HEK293 (cell line): ENCODE results near the gene FAM83F.
A peak's percentile ranks its signal among the peaks of the same experiment; 100 is the strongest.

ENCODE experiments used
- GLIS2 ChIP-seq: fragments of 450-650 bp; formaldehyde crosslinking; IDR thresholded peaks from 2 replicates; pipeline ENCODE4 v1.5.1; 2016; ENCODE audit warnings: missing biosample characterization, missing genetic modification characterization
- KLF8 ChIP-seq: fragments of 450-650 bp; formaldehyde crosslinking; IDR thresholded peaks from 2 replicates; pipeline ENCODE4 v1.5.1; 2016; ENCODE audit warnings: missing biosample characterization, missing genetic modification characterization
- SP2 ChIP-seq: fragments of 450-650 bp; formaldehyde crosslinking; IDR thresholded peaks from 2 replicates; pipeline ENCODE4 v1.5.1; 2016; ENCODE audit warnings: missing biosample characterization, missing genetic modification characterization
- SP7 ChIP-seq: fragments of 450-650 bp; formaldehyde crosslinking; IDR thresholded peaks from 2 replicates; pipeline ENCODE4 v1.5.1; 2016; ENCODE audit warnings: missing biosample characterization, missing genetic modification characterization
- YY1 ChIP-seq: fragments of 450-650 bp; formaldehyde crosslinking; IDR thresholded peaks from 2 replicates; pipeline ENCODE4 v1.5.1; 2018; ENCODE audit warnings: missing biosample characterization, missing genetic modification characterization
- ZBTB49 ChIP-seq: fragments of 450-650 bp; formaldehyde crosslinking; IDR thresholded peaks from 2 replicates; pipeline ENCODE4 v1.5.1; 2016; ENCODE audit warnings: missing biosample characterization, missing genetic modification characterization, low read depth
- ZFHX2 ChIP-seq: fragments of 450-650 bp; formaldehyde crosslinking; conservative IDR thresholded peaks from 2 replicates; pipeline ENCODE4 v1.5.1; 2016; ENCODE audit warnings: missing biosample characterization, missing genetic modification characterization
- ZFP69B ChIP-seq: fragments of 450-650 bp; formaldehyde crosslinking; IDR thresholded peaks from 2 replicates; pipeline ENCODE4 v1.5.1; 2016; ENCODE audit warnings: missing biosample characterization, missing genetic modification characterization
- ZNF140 ChIP-seq: fragments of 450-650 bp; formaldehyde crosslinking; IDR thresholded peaks from 2 replicates; pipeline ENCODE4 v1.5.1; 2016; ENCODE audit warnings: missing biosample characterization, missing genetic modification characterization
- ZNF335 ChIP-seq: fragments of 450-650 bp; formaldehyde crosslinking; conservative IDR thresholded peaks from 2 replicates; pipeline ENCODE4 v1.5.1; 2016; ENCODE audit warnings: missing biosample characterization, missing genetic modification characterization
- ZNF341 ChIP-seq: fragments of 450-650 bp; formaldehyde crosslinking; IDR thresholded peaks from 2 replicates; pipeline ENCODE4; 2016; ENCODE audit warnings: low read depth, missing biosample characterization, missing genetic modification characterization
- ZNF391 ChIP-seq: fragments of 450-650 bp; formaldehyde crosslinking; IDR thresholded peaks from 2 replicates; pipeline ENCODE4 v1.5.1; 2016; ENCODE audit warnings: low read depth, missing biosample characterization, missing genetic modification characterization, borderline replicate concordance
- ZNF660 ChIP-seq: fragments of 450-650 bp; IDR thresholded peaks from 2 replicates; pipeline ENCODE4 v1.5.1; 2018; ENCODE audit warnings: missing biosample characterization, mild to moderate bottlenecking, missing genetic modification characterization
- ZNF76 ChIP-seq: fragments of 450-650 bp; formaldehyde crosslinking; IDR thresholded peaks from 2 replicates; pipeline ENCODE4; 2016; ENCODE audit warnings: low read depth, missing biosample characterization, missing genetic modification characterization, borderline replicate concordance
- ZNF777 ChIP-seq: fragments of 450-650 bp; formaldehyde crosslinking; IDR thresholded peaks from 2 replicates; pipeline ENCODE4 v1.5.1; 2017; ENCODE audit warnings: missing biosample characterization, missing genetic modification characterization, borderline replicate concordance
- TF ChIP-seq, protein P1 (sequence below): fragments of 450-650 bp; formaldehyde crosslinking; IDR thresholded peaks from 2 replicates; pipeline ENCODE4 v1.5.1; 2016; ENCODE audit warnings: missing biosample characterization, missing genetic modification characterization
- TF ChIP-seq, protein P2 (sequence below): fragments of 450-650 bp; formaldehyde crosslinking; IDR thresholded peaks from 2 replicates; pipeline ENCODE4 v1.5.1; 2017; ENCODE audit warnings: missing biosample characterization, mild to moderate bottlenecking, missing genetic modification characterization, moderate library complexity
- TF ChIP-seq, protein P3 (sequence below): IDR thresholded peaks from 2 replicates; pipeline ENCODE4 v1.6.1; 2011; ENCODE audit warnings: mild to moderate bottlenecking, low read depth, low read length, borderline replicate concordance
- TF ChIP-seq, protein P4 (sequence below): fragments of 450-650 bp; formaldehyde crosslinking; IDR thresholded peaks from 2 replicates; pipeline ENCODE4 v1.5.1; 2017; ENCODE audit warnings: missing biosample characterization, missing genetic modification characterization
- TF ChIP-seq, protein P5 (sequence below): sonication (generic); formaldehyde crosslinking; IDR thresholded peaks from 2 replicates; pipeline ENCODE4 v1.8.1; 2022; ENCODE audit warnings: mild to moderate bottlenecking, moderate library complexity, missing genetic modification reagents

FAM83F gene

DNA sequence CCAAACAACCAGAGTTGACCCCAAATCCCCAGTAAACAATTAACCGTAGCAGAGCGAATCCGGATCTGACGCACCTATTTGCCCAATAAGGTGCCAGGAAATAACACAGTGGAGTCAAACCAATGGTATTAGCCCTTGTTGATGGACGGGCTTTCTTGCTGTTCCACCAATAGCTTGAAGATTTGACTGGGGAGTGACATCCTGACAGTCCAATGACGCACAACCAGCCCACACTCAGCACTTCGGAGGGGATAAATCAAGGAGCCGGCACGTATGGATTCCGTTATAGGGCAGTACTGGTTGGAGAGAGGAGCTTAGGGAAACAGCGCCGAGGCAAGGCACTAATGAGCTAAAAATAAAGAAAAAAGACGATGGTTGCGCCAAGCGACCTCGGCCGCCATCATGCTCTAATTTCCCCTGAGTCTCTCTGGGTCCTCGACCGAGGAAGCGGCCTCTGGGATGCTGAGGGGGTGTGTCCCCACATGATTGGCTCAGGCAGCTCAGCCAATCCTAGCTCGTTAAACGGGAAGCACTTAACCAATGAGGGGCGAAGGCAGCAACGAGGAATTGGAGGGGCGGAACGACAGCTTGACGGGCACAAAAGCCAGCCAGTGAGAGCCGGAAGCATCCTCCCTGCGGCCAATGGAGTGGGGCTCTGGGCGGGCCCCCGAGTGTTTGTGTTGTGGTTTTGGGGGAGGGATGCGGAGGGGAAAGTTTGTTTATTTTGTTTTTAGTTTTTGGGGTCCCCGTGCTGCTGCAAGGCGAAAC is 49.5 kb downstream of the FAM83F start (continued):
- TF ChIP-seq, protein P1, sequence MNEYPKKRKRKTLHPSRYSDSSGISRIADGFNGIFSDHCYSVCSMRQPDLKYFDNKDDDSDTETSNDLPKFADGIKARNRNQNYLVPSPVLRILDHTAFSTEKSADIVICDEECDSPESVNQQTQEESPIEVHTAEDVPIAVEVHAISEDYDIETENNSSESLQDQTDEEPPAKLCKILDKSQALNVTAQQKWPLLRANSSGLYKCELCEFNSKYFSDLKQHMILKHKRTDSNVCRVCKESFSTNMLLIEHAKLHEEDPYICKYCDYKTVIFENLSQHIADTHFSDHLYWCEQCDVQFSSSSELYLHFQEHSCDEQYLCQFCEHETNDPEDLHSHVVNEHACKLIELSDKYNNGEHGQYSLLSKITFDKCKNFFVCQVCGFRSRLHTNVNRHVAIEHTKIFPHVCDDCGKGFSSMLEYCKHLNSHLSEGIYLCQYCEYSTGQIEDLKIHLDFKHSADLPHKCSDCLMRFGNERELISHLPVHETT (tag by site-specific recombination), result peak; percentile 45; the same call in 1 of the 2 replicates
- TF ChIP-seq ZFP69B (tag by site-specific recombination) (0 out of 2 replicates have a peak, but pooled peaks have one; percentile 5), KLF8 (tag by site-specific recombination) (peak; percentile 43; the same call in 1 of the 2 replicates), ZBTB49 (no peak), ZFHX2 (tag by site-specific recombination) (peak; percentile 59; the same call in 1 of the 2 replicates), ZNF777 (no peak), ZNF391 (tag by site-specific recombination) (no peak), GLIS2 (tag by site-specific recombination) (peak; percentile 39; the same call in 1 of the 2 replicates), ZNF140 (tag by site-specific recombination) (no peak), YY1 (tag by site-specific recombination) (peak; percentile 75), ZNF335 (peak; percentile 95), ZNF76 (tag by site-specific recombination) (peak; percentile 93), SP2 (tag by site-specific recombination) (peak; percentile 99), ZNF660 (tag by site-specific recombination) (0 out of 2 replicates have a peak, but pooled peaks have one; percentile 9), SP7 (tag by site-specific recombination) (peak; percentile 57; the same call in 1 of the 2 replicates), ZNF341 (tag by site-specific recombination) (peak; percentile 39; the same call in 1 of the 2 replicates)
- TF ChIP-seq, protein P2, sequence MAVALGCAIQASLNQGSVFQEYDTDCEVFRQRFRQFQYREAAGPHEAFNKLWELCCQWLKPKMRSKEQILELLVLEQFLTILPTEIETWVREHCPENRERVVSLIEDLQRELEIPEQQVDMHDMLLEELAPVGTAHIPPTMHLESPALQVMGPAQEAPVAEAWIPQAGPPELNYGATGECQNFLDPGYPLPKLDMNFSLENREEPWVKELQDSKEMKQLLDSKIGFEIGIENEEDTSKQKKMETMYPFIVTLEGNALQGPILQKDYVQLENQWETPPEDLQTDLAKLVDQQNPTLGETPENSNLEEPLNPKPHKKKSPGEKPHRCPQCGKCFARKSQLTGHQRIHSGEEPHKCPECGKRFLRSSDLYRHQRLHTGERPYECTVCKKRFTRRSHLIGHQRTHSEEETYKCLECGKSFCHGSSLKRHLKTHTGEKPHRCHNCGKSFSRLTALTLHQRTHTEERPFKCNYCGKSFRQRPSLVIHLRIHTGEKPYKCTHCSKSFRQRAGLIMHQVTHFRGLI (tag by site-specific recombination), result no peak
- TF ChIP-seq, protein P3, sequence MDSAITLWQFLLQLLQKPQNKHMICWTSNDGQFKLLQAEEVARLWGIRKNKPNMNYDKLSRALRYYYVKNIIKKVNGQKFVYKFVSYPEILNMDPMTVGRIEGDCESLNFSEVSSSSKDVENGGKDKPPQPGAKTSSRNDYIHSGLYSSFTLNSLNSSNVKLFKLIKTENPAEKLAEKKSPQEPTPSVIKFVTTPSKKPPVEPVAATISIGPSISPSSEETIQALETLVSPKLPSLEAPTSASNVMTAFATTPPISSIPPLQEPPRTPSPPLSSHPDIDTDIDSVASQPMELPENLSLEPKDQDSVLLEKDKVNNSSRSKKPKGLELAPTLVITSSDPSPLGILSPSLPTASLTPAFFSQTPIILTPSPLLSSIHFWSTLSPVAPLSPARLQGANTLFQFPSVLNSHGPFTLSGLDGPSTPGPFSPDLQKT, result no peak
- TF ChIP-seq, protein P4, sequence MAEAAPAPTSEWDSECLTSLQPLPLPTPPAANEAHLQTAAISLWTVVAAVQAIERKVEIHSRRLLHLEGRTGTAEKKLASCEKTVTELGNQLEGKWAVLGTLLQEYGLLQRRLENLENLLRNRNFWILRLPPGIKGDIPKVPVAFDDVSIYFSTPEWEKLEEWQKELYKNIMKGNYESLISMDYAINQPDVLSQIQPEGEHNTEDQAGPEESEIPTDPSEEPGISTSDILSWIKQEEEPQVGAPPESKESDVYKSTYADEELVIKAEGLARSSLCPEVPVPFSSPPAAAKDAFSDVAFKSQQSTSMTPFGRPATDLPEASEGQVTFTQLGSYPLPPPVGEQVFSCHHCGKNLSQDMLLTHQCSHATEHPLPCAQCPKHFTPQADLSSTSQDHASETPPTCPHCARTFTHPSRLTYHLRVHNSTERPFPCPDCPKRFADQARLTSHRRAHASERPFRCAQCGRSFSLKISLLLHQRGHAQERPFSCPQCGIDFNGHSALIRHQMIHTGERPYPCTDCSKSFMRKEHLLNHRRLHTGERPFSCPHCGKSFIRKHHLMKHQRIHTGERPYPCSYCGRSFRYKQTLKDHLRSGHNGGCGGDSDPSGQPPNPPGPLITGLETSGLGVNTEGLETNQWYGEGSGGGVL, result peak; percentile 92
- TF ChIP-seq, protein P5, sequence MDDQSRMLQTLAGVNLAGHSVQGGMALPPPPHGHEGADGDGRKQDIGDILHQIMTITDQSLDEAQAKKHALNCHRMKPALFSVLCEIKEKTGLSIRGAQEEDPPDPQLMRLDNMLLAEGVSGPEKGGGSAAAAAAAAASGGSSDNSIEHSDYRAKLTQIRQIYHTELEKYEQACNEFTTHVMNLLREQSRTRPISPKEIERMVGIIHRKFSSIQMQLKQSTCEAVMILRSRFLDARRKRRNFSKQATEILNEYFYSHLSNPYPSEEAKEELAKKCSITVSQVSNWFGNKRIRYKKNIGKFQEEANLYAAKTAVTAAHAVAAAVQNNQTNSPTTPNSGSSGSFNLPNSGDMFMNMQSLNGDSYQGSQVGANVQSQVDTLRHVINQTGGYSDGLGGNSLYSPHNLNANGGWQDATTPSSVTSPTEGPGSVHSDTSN (CRISPR knock-in tag), result peak; percentile 54
